ENCODE data around the gene ZNF544. TPM values are rescaled to one million over a fixed set of nuclear protein-coding genes. Genes with fewer than 3 reads are reported as not detected.
A peak's percentile ranks its signal among the peaks of the same experiment; 100 is the strongest.

ZNF544 gene
- total RNA-seq, 1 experiment from 2014 or later: 29.5 TPM

GRCh38 chr19:58275564-58275963 is 46.9 kb downstream of the ZNF544 start:
- DNase-seq: no peak
- Histone ChIP-seq H3K4me3 (no peak overlapping the region), H3K79me2 (ENCODE audit: low read depth) (peaks cover 17% of the 10 kb centered on the region), H3K4me1 (replicated peaks; ENCODE audit: insufficient read depth) (peaks cover 6% of the 10 kb centered on the region; the same call in 1 of the 2 replicates), H3F3A (ENCODE audit: insufficient read depth, low read depth) (peaks cover 6% of the 10 kb centered on the region; the same call in 1 of the 2 replicates), H3K4me2 (no peak overlapping the region), H4K20me1 (ENCODE audit: insufficient read depth) (no peaks in the 10 kb centered on the region), H2AFZ (no peak overlapping the region), H3K36me3 (ENCODE audit: low read depth) (no peaks in the 10 kb centered on the region), H3K27ac (no peak overlapping the region), H3K27me3 (ENCODE audit: insufficient read depth, low read depth) (no peaks in the 10 kb centered on the region), H3K9me2 (ENCODE audit: insufficient read depth) (no peaks in the 10 kb centered on the region), H3K9me3 (ENCODE audit: insufficient read depth, low read depth) (no peaks in the 10 kb centered on the region; the same call in 1 of the 2 replicates)
- intact Hi-C loops (cut with micrococcal nuclease; ENCODE audit: unreplicated experiment): no loop called here
- POLR2A ChIA-PET (ENCODE audit: unreplicated experiment): interaction anchor here (0.6 kb wide), 1 partner anchor 51 kb away, joined by 4 read pairs; the partner anchor contains the start of gene ZSCAN22
- no TSS peak for BruUV-seq (replicated peaks)
- TF ChIP-seq CTCF (conservative IDR thresholded peaks at IDR 0.05) (no peak), EZH2 (IDR thresholded peaks at IDR 0.05; ENCODE audit: low read depth) (no peak)
- CTCF ChIA-PET: no interaction called here

GRCh38 chr19:58277197-58277596 is 48.5 kb downstream of the ZNF544 start:
- no peaks in the 10 kb centered on the region for H3K9me3 ChIP-seq (ENCODE audit: insufficient read depth, low read depth)
- H3K4me3 ChIP-seq: no peak overlapping the region

GRCh38 chr19:58277748-58278540 is 49.2 kb downstream of the ZNF544 start:
- Histone ChIP-seq H3K4me2 (peak overlapping the region; percentile 76), H3K36me3 (ENCODE audit: low read depth) (no peaks in the 10 kb centered on the region), H4K20me1 (ENCODE audit: insufficient read depth) (no peaks in the 10 kb centered on the region), H3K4me1 (replicated peaks; ENCODE audit: insufficient read depth) (peaks cover 6% of the 10 kb centered on the region; the same call in 1 of the 2 replicates), H3F3A (ENCODE audit: insufficient read depth, low read depth) (peaks cover 6% of the 10 kb centered on the region; the same call in 1 of the 2 replicates), H3K9me3 (ENCODE audit: insufficient read depth, low read depth) (no peaks in the 10 kb centered on the region), H3K9me2 (ENCODE audit: insufficient read depth) (no peaks in the 10 kb centered on the region), H3K79me2 (ENCODE audit: low read depth) (peaks cover 26% of the 10 kb centered on the region), H3K27ac (0 out of 2 replicates have a peak overlapping the region, but pooled peaks have one; percentile 17), H3K27me3 (ENCODE audit: insufficient read depth, low read depth) (no peaks in the 10 kb centered on the region), H3K4me3 (peak overlapping the region; percentile 79), H2AFZ (peak overlapping the region; percentile 95)
- no peak for DNase-seq
- CTCF ChIA-PET: no interaction called here
- no peak for TF ChIP-seq CTCF (conservative IDR thresholded peaks at IDR 0.05)
- TF ChIP-seq EZH2 (IDR thresholded peaks at IDR 0.05; ENCODE audit: low read depth): no peak
- TSS peak; percentile 54 for BruUV-seq (replicated peaks)
- intact Hi-C loops (cut with micrococcal nuclease; ENCODE audit: unreplicated experiment): loop anchor here (1.0 to 2.0 kb wide), 3 partner anchors 27 to 95 kb away; partner anchors contain the start of genes ERVK3-1, ZNF274 and ZSCAN22
- POLR2A ChIA-PET (ENCODE audit: unreplicated experiment): interaction anchor here (0.6 kb wide), 2 partner anchors 49 to 532 kb away, joined by 4 to 5 read pairs; partner anchors contain the start of genes ZNF776 and ZSCAN22

More at GRCh38 chr19:58277197-58277596, 48.5 kb downstream of the ZNF544 start:
- ChIA-PET POLR2A (ENCODE audit: unreplicated experiment) (no interaction called here), CTCF (no interaction called here)
- BruUV-seq (replicated peaks): no TSS peak
- H3K9me2 ChIP-seq (ENCODE audit: insufficient read depth): no peaks in the 10 kb centered on the region
- no peaks in the 10 kb centered on the region for H3K27me3 ChIP-seq (ENCODE audit: insufficient read depth, low read depth)
- H3K27ac ChIP-seq: no peak overlapping the region
- TF ChIP-seq EZH2 (IDR thresholded peaks at IDR 0.05; ENCODE audit: low read depth) (no peak), CTCF (conservative IDR thresholded peaks at IDR 0.05) (no peak)
- H2AFZ ChIP-seq: no peak overlapping the region
- H3K79me2 ChIP-seq (ENCODE audit: low read depth): peaks cover 26% of the 10 kb centered on the region
- intact Hi-C loops (cut with micrococcal nuclease; ENCODE audit: unreplicated experiment): no loop called here
- H3K4me2 ChIP-seq: no peak overlapping the region
- peaks cover 6% of the 10 kb centered on the region; the same call in 1 of the 2 replicates for H3K4me1 ChIP-seq (replicated peaks; ENCODE audit: insufficient read depth)
- H3K36me3 ChIP-seq (ENCODE audit: low read depth): no peaks in the 10 kb centered on the region
- no peaks in the 10 kb centered on the region for H4K20me1 ChIP-seq (ENCODE audit: insufficient read depth)
- peaks cover 6% of the 10 kb centered on the region; the same call in 1 of the 2 replicates for H3F3A ChIP-seq (ENCODE audit: insufficient read depth, low read depth)
- DNase-seq: no peak
